IMR-90 (cell line): Measurements from ENCODE around the gene ADGRG4. TPM values are rescaled to one million over a fixed set of nuclear protein-coding genes. Genes with fewer than 3 reads are reported as not detected.
"Not testable (repeated sequence)": the region's sequence is repeated elsewhere in the genome, so short reads cannot be mapped to it uniquely, and the experiment has no call there.

Experiments used
- ATAC-seq: fragments of 200-7000 bp; cut with Tn5 transposase; 2 replicates; pipeline ENCODE4 v1.9.1; 2020; ENCODE audit warnings: low read depth, mild to moderate bottlenecking, moderate library complexity
- BruUV-seq: library from RNA; stranded (reverse); fragments of 400-500 nt; replicated peaks from 2 replicates; lab custom pipeline; 2021; lab: Mats Ljungman, UMichigan
- CTCF ChIA-PET: fragments of 300-600 bp; formaldehyde crosslinking; extraction: SDS; loops from one replicate; lab custom pipeline; 2021; ENCODE audit warnings: antibody characterized with exemption; lab: Yijun Ruan, JAX
- POLR2A ChIA-PET: fragments of 300-600 bp; sonication (Branson Sonifier 250); formaldehyde crosslinking; loops from one replicate; lab custom pipeline; 2022; ENCODE audit warnings: antibody characterized with exemption; ENCODE audit not compliant: unreplicated experiment; lab: Charles Lee
- DNase-seq: peaks from one replicate; pipeline ENCODE4 v3.0.0; 2013
- H2AFZ ChIP-seq: replicated peaks from 2 replicates; pipeline ENCODE3; 2013; ENCODE audit warnings: low read length, mild to moderate bottlenecking; ENCODE audit not compliant: poor library complexity
- H2AK5ac ChIP-seq: 2 replicates; pipeline ENCODE4 v1.6.1; 2013; ENCODE audit warnings: low read depth, low read length, inconsistent platforms
- H2AK9ac ChIP-seq: replicated peaks from 2 replicates; pipeline ENCODE3; 2013; ENCODE audit warnings: mild to moderate bottlenecking, low read depth, low read length, moderate library complexity; ENCODE audit not compliant: poor library complexity
- H2BK120ac ChIP-seq: 2 replicates; pipeline ENCODE4 v1.6.1; 2013; ENCODE audit warnings: low read depth, low read length, inconsistent platforms
- H2BK15ac ChIP-seq: 3 replicates; pipeline ENCODE4 v1.6.1; 2013; ENCODE audit warnings: low read depth, low read length, inconsistent platforms
- H2BK20ac ChIP-seq: 2 replicates; pipeline ENCODE4 v1.6.1; 2013; ENCODE audit warnings: low read depth, mild to moderate bottlenecking, inconsistent platforms, low read length, moderate library complexity
- H2BK5ac ChIP-seq: 2 replicates; pipeline ENCODE4 v1.6.1; 2013; ENCODE audit warnings: mild to moderate bottlenecking, low read depth, low read length, inconsistent platforms; ENCODE audit not compliant: poor library complexity, severe bottlenecking
- H3K14ac ChIP-seq: replicated peaks from 2 replicates; pipeline ENCODE4 v1.6.1; 2013; ENCODE audit warnings: low read depth, low read length, inconsistent platforms
- H3K18ac ChIP-seq: 2 replicates; pipeline ENCODE4 v1.6.1; 2013; ENCODE audit warnings: low read depth, low read length, control low read depth
- H3K23ac ChIP-seq: 2 replicates; pipeline ENCODE4 v1.6.1; 2013; ENCODE audit warnings: low read depth, low read length, inconsistent platforms
- H3K27ac ChIP-seq: 2 replicates; pipeline ENCODE4 v1.5.1; 2013; ENCODE audit warnings: mild to moderate bottlenecking, control low read depth, low read length; ENCODE audit not compliant: insufficient read depth
- H3K27me3 ChIP-seq: 2 replicates; pipeline ENCODE4 v1.6.1; 2013; ENCODE audit warnings: low read length; ENCODE audit not compliant: control insufficient read depth, insufficient read depth
- H3K36me3 ChIP-seq: 2 replicates; pipeline ENCODE4 v1.6.1; 2013; ENCODE audit warnings: low read length, mixed read lengths; ENCODE audit not compliant: control insufficient read depth, insufficient read depth
- H3K4ac ChIP-seq: 2 replicates; pipeline ENCODE4 v1.6.1; 2013; ENCODE audit warnings: low read depth, low read length, inconsistent platforms
- H3K4me1 ChIP-seq: 2 replicates; pipeline ENCODE4 v1.6.1; 2013; ENCODE audit warnings: low read length, mixed read lengths; ENCODE audit not compliant: control insufficient read depth, insufficient read depth
- H3K4me2 ChIP-seq: 2 replicates; pipeline ENCODE4 v1.6.1; 2013; ENCODE audit warnings: low read depth, mild to moderate bottlenecking, control low read depth, low read length, moderate library complexity
- H3K4me3 ChIP-seq: 2 replicates; pipeline ENCODE4 v1.5.1; 2013; ENCODE audit warnings: low read depth, mild to moderate bottlenecking, control low read depth, low read length, moderate library complexity; ENCODE audit not compliant: insufficient read depth
- H3K56ac ChIP-seq: 2 replicates; pipeline ENCODE4 v1.6.1; 2013; ENCODE audit warnings: low read length, inconsistent platforms; ENCODE audit not compliant: insufficient read depth; ENCODE audit errors: extremely low read depth
- H3K79me1 ChIP-seq, 2 experiments: 2 replicates each; pipeline ENCODE4 v1.6.1; 2013; ENCODE audit warnings: low read length in 2 of 2, inconsistent platforms in 1 of 2, low read depth in 1 of 2
- H3K9ac ChIP-seq: 2 replicates; pipeline ENCODE4 v1.6.1; 2013; ENCODE audit warnings: low read depth, low read length, control low read depth
- H3K9me1 ChIP-seq: 2 replicates; pipeline ENCODE4 v1.6.1; 2013; ENCODE audit warnings: low read length, inconsistent platforms; ENCODE audit not compliant: insufficient read depth
- H3K9me3 ChIP-seq: 2 replicates; pipeline ENCODE4 v1.6.1; 2013; ENCODE audit warnings: low read length; ENCODE audit not compliant: control insufficient read depth, insufficient read depth
- H4K20me1 ChIP-seq: 2 replicates; pipeline ENCODE4 v1.6.1; 2013; ENCODE audit warnings: low read length, inconsistent platforms; ENCODE audit not compliant: insufficient read depth
- H4K5ac ChIP-seq: 2 replicates; pipeline ENCODE4 v1.6.1; 2013; ENCODE audit warnings: mild to moderate bottlenecking, low read depth, low read length, control low read depth
- H4K8ac ChIP-seq, 2 experiments: 2 replicates each; pipeline ENCODE4 v1.6.1; 2013; ENCODE audit warnings: low read depth in 2 of 2, low read length in 2 of 2, control low read depth in 1 of 2, inconsistent platforms in 1 of 2
- H4K91ac ChIP-seq: 2 replicates; pipeline ENCODE4 v1.6.1; 2013; ENCODE audit warnings: low read depth, low read length, inconsistent platforms; ENCODE audit not compliant: insufficient read depth
- WGBS, 2 experiments: methylation state at CpG; one replicate each; pipeline versions ENCODE4 v1.1.5 to v1.1.7; 2013; ENCODE audit warnings: missing lambda C conversion rate in 2 of 2; ENCODE audit not compliant: insufficient read length in 1 of 2; ENCODE audit errors: extremely low coverage in 2 of 2; 5-methylcytosine and 5-hydroxymethylcytosine counted together
- dilution Hi-C: fragments of 300-500 bp; cut with HindIII; formaldehyde crosslinking; loops from one replicate; pipeline ENCODE4 v1.14.3; 2018; ENCODE audit warnings: low sequenced_read_pairs; ENCODE audit not compliant: unreplicated experiment
- in situ Hi-C: fragments of 300-500 bp; cut with MboI; formaldehyde crosslinking; loops from 3 replicates; pipeline ENCODE4 v1.14.3; 2019; ENCODE audit warnings: low sequenced_read_pairs, inconsistent platforms, mixed read lengths
- intact Hi-C: fragments of 100-400 bp; cut with micrococcal nuclease; formaldehyde crosslinking; loops from 2 replicates; pipeline ENCODE4 v1.10.0; 2022
- polyA plus RNA-seq, 3 experiments: library from polyadenylated mRNA; depleted of rRNA; stranded (reverse); fragments of >200 nt; gene quantifications; 2 replicates each; pipeline ENCODE4 v1.2.3, GENCODE V29; 2012; ENCODE audit warnings: low replicate concordance in 1 of 3
- total RNA-seq: library from RNA; depleted of rRNA; stranded (reverse); fragments of >200 nt; gene quantifications from 2 replicates; pipeline ENCODE4 v1.2.3, GENCODE V29; 2012

ADGRG4 gene
- total and polyA plus RNA-seq, 2 of the 4 experiments (the other 2 are of a cell fraction), result under 0.01 TPM; not detected in 1

DNA sequence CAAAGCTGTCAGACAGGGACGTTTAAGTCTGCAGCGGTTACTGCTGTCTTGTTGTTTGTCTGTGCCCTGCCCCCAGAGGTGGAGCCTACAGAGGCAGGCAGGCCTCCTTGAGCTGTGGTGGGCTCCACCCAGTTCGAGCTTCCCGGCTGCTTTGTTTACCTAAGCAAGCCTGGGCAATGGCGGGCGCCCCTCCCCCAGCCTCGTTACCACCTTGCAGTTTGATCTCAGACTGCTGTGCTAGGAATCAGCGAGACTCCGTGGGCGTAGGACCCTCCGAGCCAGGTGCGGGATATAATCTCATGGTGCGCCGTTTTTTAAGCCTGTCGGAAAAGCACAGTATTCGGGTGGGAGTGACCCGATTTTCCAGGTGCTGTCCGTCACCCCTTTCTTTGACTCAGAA, 144.9 kb downstream of the ADGRG4 start:
- in situ Hi-C loops, H2AFZ ChIP-seq, H2BK20ac ChIP-seq, H3K23ac ChIP-seq, H2AK9ac ChIP-seq, H3K4me3 ChIP-seq, CTCF ChIA-PET, POLR2A ChIA-PET, H3K4me2 ChIP-seq, H4K8ac ChIP-seq, ATAC-seq, H3K4ac ChIP-seq, H2BK120ac ChIP-seq, H3K9me3 ChIP-seq, dilution Hi-C loops, H4K20me1 ChIP-seq, H3K79me1 ChIP-seq, H2BK15ac ChIP-seq, H3K36me3 ChIP-seq, H2AK5ac ChIP-seq, H4K91ac ChIP-seq, H3K9me1 ChIP-seq, H2BK5ac ChIP-seq, H3K14ac ChIP-seq, BruUV-seq, H3K27me3 ChIP-seq, H3K18ac ChIP-seq, H3K27ac ChIP-seq, H3K56ac ChIP-seq, DNase-seq, H3K9ac ChIP-seq, H4K5ac ChIP-seq, H3K4me1 ChIP-seq, intact Hi-C loops: not testable (repeated sequence)
- no CpG with 5 or more reads among the region's 18 CpGs for WGBS, 2 experiments
